Right lobe of liver (tissue), 4 donors: ENCODE results near the gene GDPGP1.

Source experiments
- POLR2A ChIP-seq: fragments of 450-650 bp; IDR thresholded peaks from one replicate; pipeline ENCODE4 v1.6.1; 2017; ENCODE audit warnings: antibody characterized with exemption, mild to moderate bottlenecking
- TF ChIP-seq, protein P1 (sequence below), 4 donors: fragments of 200-600 bp in 3 of 4; fragments of 450-650 bp in 1 of 4; IDR thresholded peaks; one replicate each; pipeline versions ENCODE4 v1.5.1 to v1.8.0; 2016 to 2022; ENCODE audit warnings: antibody characterized with exemption in 4 of 4, mild to moderate bottlenecking in 2 of 4
- donor health status: DM: no; HTN: no; CAD: no.
- donor health status: DM: no; HTN: no; CAD: no.
- donor health status: DM: no; HTN: yes; CAD: no.

DNA sequence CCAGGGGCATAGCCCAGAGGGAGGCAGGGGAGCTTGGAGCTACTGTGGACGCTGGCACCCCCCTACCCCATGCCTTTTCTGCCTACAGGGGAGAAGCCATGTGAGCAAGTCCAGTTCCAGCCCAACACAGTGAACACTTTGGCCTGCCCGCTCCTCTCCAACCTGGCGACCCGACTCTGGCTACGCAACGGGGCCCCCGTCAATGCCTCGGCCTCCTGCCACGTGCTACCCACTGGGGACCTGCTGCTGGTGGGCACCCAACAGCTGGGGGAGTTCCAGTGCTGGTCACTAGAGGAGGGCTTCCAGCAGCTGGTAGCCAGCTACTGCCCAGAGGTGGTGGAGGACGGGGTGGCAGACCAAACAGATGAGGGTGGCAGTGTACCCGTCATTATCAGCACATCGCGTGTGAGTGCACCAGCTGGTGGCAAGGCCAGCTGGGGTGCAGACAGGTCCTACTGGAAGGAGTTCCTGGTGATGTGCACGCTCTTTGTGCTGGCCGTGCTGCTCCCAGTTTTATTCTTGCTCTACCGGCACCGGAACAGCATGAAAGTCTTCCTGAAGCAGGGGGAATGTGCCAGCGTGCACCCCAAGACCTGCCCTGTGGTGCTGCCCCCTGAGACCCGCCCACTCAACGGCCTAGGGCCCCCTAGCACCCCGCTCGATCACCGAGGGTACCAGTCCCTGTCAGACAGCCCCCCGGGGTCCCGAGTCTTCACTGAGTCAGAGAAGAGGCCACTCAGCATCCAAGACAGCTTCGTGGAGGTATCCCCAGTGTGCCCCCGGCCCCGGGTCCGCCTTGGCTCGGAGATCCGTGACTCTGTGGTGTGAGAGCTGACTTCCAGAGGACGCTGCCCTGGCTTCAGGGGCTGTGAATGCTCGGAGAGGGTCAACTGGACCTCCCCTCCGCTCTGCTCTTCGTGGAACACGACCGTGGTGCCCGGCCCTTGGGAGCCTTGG, 5.9 kb upstream of the GDPGP1 start:
- TF ChIP-seq, protein P1, sequence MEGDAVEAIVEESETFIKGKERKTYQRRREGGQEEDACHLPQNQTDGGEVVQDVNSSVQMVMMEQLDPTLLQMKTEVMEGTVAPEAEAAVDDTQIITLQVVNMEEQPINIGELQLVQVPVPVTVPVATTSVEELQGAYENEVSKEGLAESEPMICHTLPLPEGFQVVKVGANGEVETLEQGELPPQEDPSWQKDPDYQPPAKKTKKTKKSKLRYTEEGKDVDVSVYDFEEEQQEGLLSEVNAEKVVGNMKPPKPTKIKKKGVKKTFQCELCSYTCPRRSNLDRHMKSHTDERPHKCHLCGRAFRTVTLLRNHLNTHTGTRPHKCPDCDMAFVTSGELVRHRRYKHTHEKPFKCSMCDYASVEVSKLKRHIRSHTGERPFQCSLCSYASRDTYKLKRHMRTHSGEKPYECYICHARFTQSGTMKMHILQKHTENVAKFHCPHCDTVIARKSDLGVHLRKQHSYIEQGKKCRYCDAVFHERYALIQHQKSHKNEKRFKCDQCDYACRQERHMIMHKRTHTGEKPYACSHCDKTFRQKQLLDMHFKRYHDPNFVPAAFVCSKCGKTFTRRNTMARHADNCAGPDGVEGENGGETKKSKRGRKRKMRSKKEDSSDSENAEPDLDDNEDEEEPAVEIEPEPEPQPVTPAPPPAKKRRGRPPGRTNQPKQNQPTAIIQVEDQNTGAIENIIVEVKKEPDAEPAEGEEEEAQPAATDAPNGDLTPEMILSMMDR (IDR thresholded peaks at IDR 0.05), result no peak
- TF ChIP-seq POLR2A, result no peak
